Panc1 (cell line): ENCODE measurements around the gene CCDC85C. TPM values are rescaled to one million over a fixed set of nuclear protein-coding genes. Genes with fewer than 3 reads are reported as not detected.

Source experiments
- ATAC-seq: fragments of 200-7000 bp; cut with Tn5 transposase; 2 replicates; pipeline ENCODE4 v1.9.1; 2020; ENCODE audit warnings: mild to moderate bottlenecking, moderate library complexity
- BruUV-seq: library from RNA; stranded (reverse); fragments of 400-500 nt; replicated peaks from 2 replicates; lab custom pipeline; 2021; lab: Mats Ljungman, UMichigan
- CTCF ChIA-PET: fragments of 300-600 bp; sonication (Branson Sonifier 250); formaldehyde crosslinking; loops from one replicate; lab custom pipeline; 2022; ENCODE audit warnings: antibody characterized with exemption; lab: Charles Lee
- POLR2A ChIA-PET: fragments of 300-600 bp; sonication (Branson Sonifier 250); formaldehyde crosslinking; loops from one replicate; lab custom pipeline; 2022; ENCODE audit warnings: antibody characterized with exemption; lab: Charles Lee
- DNase-seq: peaks from one replicate; pipeline ENCODE4 v3.0.0-alpha.2; 2010; ENCODE audit warnings: low read depth, low spot score
- H3K27ac ChIP-seq: 2 replicates; pipeline ENCODE4 v1.5.1; 2011; ENCODE audit warnings: mild to moderate bottlenecking, low read length, inconsistent platforms
- H3K27me3 ChIP-seq: fragments of 200-500 bp; sonication (Bioruptor generic); 2 replicates; pipeline ENCODE4 v1.6.0; 2014; ENCODE audit warnings: low read length, inconsistent platforms; ENCODE audit not compliant: control insufficient read depth, insufficient read depth
- H3K36me3 ChIP-seq: fragments of 200-500 bp; sonication (Bioruptor generic); 2 replicates; pipeline ENCODE4 v1.5.1; 2014; ENCODE audit warnings: inconsistent platforms, mild to moderate bottlenecking, low read length, moderate library complexity; ENCODE audit not compliant: control insufficient read depth, insufficient read depth
- H3K4me1 ChIP-seq: 2 replicates; pipeline ENCODE4 v1.5.1; 2011; ENCODE audit warnings: inconsistent platforms, mild to moderate bottlenecking, low read length, moderate library complexity; ENCODE audit not compliant: control insufficient read depth, insufficient read depth
- H3K4me3 ChIP-seq, 2 experiments: 2 replicates each; pipeline ENCODE4 v1.5.1; 2011 to 2012; ENCODE audit warnings: low read depth in 2 of 2, low read length in 2 of 2, mild to moderate bottlenecking in 2 of 2, inconsistent platforms in 1 of 2, moderate library complexity in 1 of 2
- H3K9me3 ChIP-seq: fragments of 200-500 bp; sonication (Bioruptor generic); 2 replicates; pipeline ENCODE4 v1.5.1; 2014; ENCODE audit warnings: low read depth, mild to moderate bottlenecking, inconsistent platforms, low read length, moderate library complexity; ENCODE audit not compliant: control insufficient read depth, insufficient read depth
- POLR2AphosphoS5 ChIP-seq: IDR thresholded peaks from 2 replicates; pipeline ENCODE4 v1.6.1; 2012; ENCODE audit warnings: mild to moderate bottlenecking, low read depth, low read length, moderate library complexity
- REST ChIP-seq, 2 experiments: IDR thresholded peaks; 2 replicates each; pipeline ENCODE4 v1.6.1; 2011 to 2012; ENCODE audit warnings: low read depth in 2 of 2, control low read depth in 1 of 2, low read length in 1 of 2, mild to moderate bottlenecking in 1 of 2, moderate library complexity in 1 of 2; ENCODE audit not compliant: insufficient read depth in 1 of 2
- SIN3A ChIP-seq: IDR thresholded peaks from 2 replicates; pipeline ENCODE4 v1.6.1; 2012; ENCODE audit warnings: low read depth, mild to moderate bottlenecking, low read length, moderate library complexity, borderline replicate concordance; ENCODE audit not compliant: insufficient read depth
- TCF7L2 ChIP-seq: IDR thresholded peaks from 2 replicates; pipeline ENCODE4 v1.6.1; 2011; ENCODE audit warnings: mild to moderate bottlenecking, low read depth, low read length, inconsistent platforms
- in situ Hi-C: cut with HindIII; loops from 2 replicates; pipeline ENCODE4 v1.10.0; 2016; ENCODE audit warnings: low sequenced_read_pairs, low pct_unique_long_range_greater_than_20kb
- intact Hi-C: fragments of 100-400 bp; cut with micrococcal nuclease; formaldehyde crosslinking; loops from one replicate; pipeline ENCODE4 v1.10.0; 2022; ENCODE audit not compliant: unreplicated experiment
- total RNA-seq: library from RNA; stranded (reverse); gene quantifications from one replicate; pipeline ENCODE4 v1.2.1, GENCODE V29; 2021; ENCODE audit not compliant: unreplicated experiment
- TF ChIP-seq, protein P1 (sequence below): fragments of 450-650 bp; IDR thresholded peaks from 2 replicates; pipeline ENCODE4 v1.5.1; 2017; ENCODE audit warnings: mild to moderate bottlenecking

CCDC85C gene
- total RNA-seq, 1 experiment from 2014 or later: 96.6 TPM

GRCh38 chr14:99563749-99564129 is 40.3 kb downstream of the CCDC85C start:
- DNase-seq (no peak), ATAC-seq (no peak; the same call in 1 of the 2 replicates)
- ChIA-PET CTCF (no interaction called here), POLR2A (no interaction called here)
- H3K27ac ChIP-seq: peak overlapping the region; percentile 74
- intact Hi-C loops (no loop called here), in situ Hi-C loops (no loop called here)
- TF ChIP-seq POLR2AphosphoS5 (no peak), SIN3A (no peak), REST (IDR thresholded peaks at IDR 0.05; ENCODE audit: insufficient read depth in 1 of 2, low read depth in 2 of 2, low read length in 1 of 2) (no peak)
- TF ChIP-seq, protein P1, sequence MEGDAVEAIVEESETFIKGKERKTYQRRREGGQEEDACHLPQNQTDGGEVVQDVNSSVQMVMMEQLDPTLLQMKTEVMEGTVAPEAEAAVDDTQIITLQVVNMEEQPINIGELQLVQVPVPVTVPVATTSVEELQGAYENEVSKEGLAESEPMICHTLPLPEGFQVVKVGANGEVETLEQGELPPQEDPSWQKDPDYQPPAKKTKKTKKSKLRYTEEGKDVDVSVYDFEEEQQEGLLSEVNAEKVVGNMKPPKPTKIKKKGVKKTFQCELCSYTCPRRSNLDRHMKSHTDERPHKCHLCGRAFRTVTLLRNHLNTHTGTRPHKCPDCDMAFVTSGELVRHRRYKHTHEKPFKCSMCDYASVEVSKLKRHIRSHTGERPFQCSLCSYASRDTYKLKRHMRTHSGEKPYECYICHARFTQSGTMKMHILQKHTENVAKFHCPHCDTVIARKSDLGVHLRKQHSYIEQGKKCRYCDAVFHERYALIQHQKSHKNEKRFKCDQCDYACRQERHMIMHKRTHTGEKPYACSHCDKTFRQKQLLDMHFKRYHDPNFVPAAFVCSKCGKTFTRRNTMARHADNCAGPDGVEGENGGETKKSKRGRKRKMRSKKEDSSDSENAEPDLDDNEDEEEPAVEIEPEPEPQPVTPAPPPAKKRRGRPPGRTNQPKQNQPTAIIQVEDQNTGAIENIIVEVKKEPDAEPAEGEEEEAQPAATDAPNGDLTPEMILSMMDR: no peak
- no TSS peak for BruUV-seq
- H3K27me3 ChIP-seq: no peaks in the 10 kb centered on the region
- no peaks in the 10 kb centered on the region for H3K9me3 ChIP-seq
- H3K4me1 ChIP-seq: peaks cover 84% of the 10 kb centered on the region
- H3K4me3 ChIP-seq: no peak overlapping the region
- no peaks in the 10 kb centered on the region for H3K36me3 ChIP-seq

GRCh38 chr14:99562856-99563748 is 40.9 kb downstream of the CCDC85C start:
- ATAC-seq (peak; percentile 91), DNase-seq (no peak)
- TF ChIP-seq, protein P1: peak; percentile 76; the same call in 1 of the 2 replicates
- TF ChIP-seq POLR2AphosphoS5 (no peak), TCF7L2 (no peak), SIN3A (no peak), REST (IDR thresholded peaks at IDR 0.05; ENCODE audit: insufficient read depth in 1 of 2, low read depth in 2 of 2, low read length in 1 of 2) (no peak)
- no peaks in the 10 kb centered on the region for H3K27me3 ChIP-seq
- H3K27ac ChIP-seq: peak overlapping the region; percentile 74
- no peaks in the 10 kb centered on the region for H3K36me3 ChIP-seq
- no peak overlapping the region for H3K4me3 ChIP-seq
- CTCF ChIA-PET: interaction anchor here (1.0 kb wide), 1 partner anchor 11 kb away, joined by 4 read pairs; no protein-coding TSS in a partner anchor
- intact Hi-C loops: no loop called here
- POLR2A ChIA-PET: no interaction called here
- in situ Hi-C loops: no loop called here
- no peaks in the 10 kb centered on the region for H3K9me3 ChIP-seq
- BruUV-seq: no TSS peak
- peaks cover 77% of the 10 kb centered on the region for H3K4me1 ChIP-seq
